Tibial nerve (tissue), 4 donors: ENCODE data around the gene TMEM198. TPM values are rescaled to one million over a fixed set of nuclear protein-coding genes. Genes with fewer than 3 reads are reported as not detected.

Experiments used
- DNase-seq, 2 donors: peaks; one replicate each; pipeline ENCODE4 v3.0.0-alpha.2; 2019; ENCODE audit warnings: low spot score in 2 of 2
- H3K27ac ChIP-seq, 4 donors: fragments of 200-600 bp; sonication (generic) in 3 of 4; one replicate each; pipeline ENCODE4 v1.5.1; 2017 to 2019; ENCODE audit warnings: mild to moderate bottlenecking in 1 of 4
- H3K27me3 ChIP-seq, 2 donors: fragments of 200-600 bp; sonication (generic) in 1 of 2; one replicate each; pipeline versions ENCODE4 v1.5.1 to v1.6.0; 2017 to 2019
- H3K36me3 ChIP-seq, 3 donors: fragments of 200-600 bp; sonication (generic); one replicate each; pipeline ENCODE4 v1.5.1; 2018 to 2019
- H3K4me1 ChIP-seq, 4 donors: fragments of 200-600 bp; sonication (generic) in 3 of 4; one replicate each; pipeline ENCODE4 v1.5.1; 2017 to 2019
- H3K4me3 ChIP-seq, 4 donors: fragments of 200-600 bp; sonication (generic) in 3 of 4; one replicate each; pipeline ENCODE4 v1.5.1; 2017 to 2019; ENCODE audit warnings: mild to moderate bottlenecking in 1 of 4, moderate library complexity in 1 of 4
- H3K9me3 ChIP-seq, 4 donors: fragments of 200-600 bp; sonication (generic) in 3 of 4; one replicate each; pipeline ENCODE4 v1.5.1; 2017 to 2019
- EP300 ChIP-seq, 2 donors: sonication (generic); formaldehyde crosslinking; IDR thresholded peaks; one replicate each; pipeline ENCODE4 v1.6.1; 2017; ENCODE audit warnings: antibody characterized with exemption in 2 of 2, mild to moderate bottlenecking in 1 of 2
- POLR2A ChIP-seq, 2 donors: fragments of 450-650 bp; IDR thresholded peaks; one replicate each; pipeline ENCODE4 v1.6.1; 2017; ENCODE audit warnings: antibody characterized with exemption in 2 of 2, mild to moderate bottlenecking in 2 of 2, moderate library complexity in 2 of 2
- WGBS, 2 donors: methylation state at CpG; one replicate each; pipeline ENCODE4 v1.1.5; 2018; 5-methylcytosine and 5-hydroxymethylcytosine counted together
- total RNA-seq, 4 donors: library from RNA; depleted of rRNA; stranded (reverse); fragments of >200 nt; gene quantifications; one replicate each; pipeline ENCODE4 v1.1.0, GENCODE V29; 2016
- TF ChIP-seq, protein P1 (sequence below), 5 experiments: fragments of 200-600 bp in 3 of 5; fragments of 450-650 bp in 2 of 5; sonication (generic) in 3 of 5; IDR thresholded peaks; one replicate each; pipeline ENCODE4 v1.5.1; 2016 to 2019; ENCODE audit warnings: antibody characterized with exemption in 5 of 5, mild to moderate bottlenecking in 3 of 5, moderate library complexity in 2 of 5

TMEM198 gene
- total RNA-seq, 4 donors from 2014 or later = 1.6 to 2.4 (median 1.9) TPM

GRCh38 chr2:219512524-219513216, 31.2 kb upstream of the TMEM198 start:
- Histone ChIP-seq H3K27me3 (peaks cover 0 to 82% of the 10 kb centered on the region in 2 donors), H3K4me3 (no peak overlapping the region), H3K9me3 (no peaks in the 10 kb centered on the region), H3K27ac (no peak overlapping the region), H3K36me3 (peaks cover 0 to 2% (median 0%) of the 10 kb centered on the region in 3 donors), H3K4me1 (peaks cover 0 to 64% (median 12%) of the 10 kb centered on the region in 4 donors)
- DNase-seq = no peak
- 26 to 28% methylated on average over 15 to 16 of the region's 16 CpGs for WGBS, 2 donors
- TF ChIP-seq, protein P1, sequence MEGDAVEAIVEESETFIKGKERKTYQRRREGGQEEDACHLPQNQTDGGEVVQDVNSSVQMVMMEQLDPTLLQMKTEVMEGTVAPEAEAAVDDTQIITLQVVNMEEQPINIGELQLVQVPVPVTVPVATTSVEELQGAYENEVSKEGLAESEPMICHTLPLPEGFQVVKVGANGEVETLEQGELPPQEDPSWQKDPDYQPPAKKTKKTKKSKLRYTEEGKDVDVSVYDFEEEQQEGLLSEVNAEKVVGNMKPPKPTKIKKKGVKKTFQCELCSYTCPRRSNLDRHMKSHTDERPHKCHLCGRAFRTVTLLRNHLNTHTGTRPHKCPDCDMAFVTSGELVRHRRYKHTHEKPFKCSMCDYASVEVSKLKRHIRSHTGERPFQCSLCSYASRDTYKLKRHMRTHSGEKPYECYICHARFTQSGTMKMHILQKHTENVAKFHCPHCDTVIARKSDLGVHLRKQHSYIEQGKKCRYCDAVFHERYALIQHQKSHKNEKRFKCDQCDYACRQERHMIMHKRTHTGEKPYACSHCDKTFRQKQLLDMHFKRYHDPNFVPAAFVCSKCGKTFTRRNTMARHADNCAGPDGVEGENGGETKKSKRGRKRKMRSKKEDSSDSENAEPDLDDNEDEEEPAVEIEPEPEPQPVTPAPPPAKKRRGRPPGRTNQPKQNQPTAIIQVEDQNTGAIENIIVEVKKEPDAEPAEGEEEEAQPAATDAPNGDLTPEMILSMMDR (IDR thresholded peaks at IDR 0.05) = no peak
- TF ChIP-seq EP300 (IDR thresholded peaks at IDR 0.05) = no peak
- no peak for TF ChIP-seq POLR2A (IDR thresholded peaks at IDR 0.05)

GRCh38 chr2:219513787-219514186, 30.0 kb upstream of the TMEM198 start:
- no peak for DNase-seq
- peaks cover 0 to 63% (median 12%) of the 10 kb centered on the region in 4 donors for H3K4me1 ChIP-seq
- no peaks in the 10 kb centered on the region for H3K9me3 ChIP-seq
- TF ChIP-seq, protein P1 (IDR thresholded peaks at IDR 0.05) = no peak
- TF ChIP-seq POLR2A (IDR thresholded peaks at IDR 0.05) = no peak
- TF ChIP-seq EP300 (IDR thresholded peaks at IDR 0.05) = no peak
- H3K4me3 ChIP-seq = no peak overlapping the region
- 11 to 21% methylated on average over 4 of the region's 4 CpGs for WGBS, 2 donors
- H3K27ac ChIP-seq = no peak overlapping the region
- peaks cover 0 to 75% of the 10 kb centered on the region in 2 donors for H3K27me3 ChIP-seq
- no peaks in the 10 kb centered on the region for H3K36me3 ChIP-seq

DNA sequence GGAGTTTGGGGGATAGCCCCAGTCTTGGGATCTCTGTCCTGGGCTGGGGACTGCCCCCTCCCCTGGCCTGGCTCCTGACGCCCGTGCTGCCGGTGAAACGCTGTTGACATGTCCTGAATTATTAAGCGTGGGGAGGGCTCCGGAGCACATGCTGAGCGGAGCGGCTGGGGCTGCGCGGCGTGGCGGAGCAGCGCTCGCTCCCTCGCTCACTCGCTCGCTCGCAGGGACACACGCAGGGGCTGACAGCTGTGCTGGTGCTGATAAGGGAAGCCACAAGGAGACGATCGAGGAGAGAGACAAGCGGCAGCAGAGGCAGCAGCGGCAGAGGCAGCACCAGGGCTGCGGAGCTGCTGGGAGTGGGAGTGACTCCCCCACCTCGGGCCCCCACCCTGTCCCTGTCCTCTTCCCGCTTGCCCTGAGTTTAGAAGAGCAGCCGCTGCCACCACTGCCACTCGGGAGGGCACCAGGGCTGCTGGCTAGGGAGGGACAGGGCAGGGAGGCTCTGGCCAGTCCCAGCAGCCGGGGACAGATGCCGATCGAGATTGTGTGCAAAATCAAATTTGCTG, 29.5 kb upstream of the TMEM198 start, which contains the start of gene ASIC4:
ASIC4 (plus strand) TSS at position 287 of the 566 bp plus-strand sequence; CDS start at position 530, 243 bp downstream.
- 7 to 16% methylated on average over 23 to 28 of the region's 31 CpGs for WGBS, 2 donors

GRCh38 chr2:219514836-219515235, 29.0 kb upstream of the TMEM198 start:
- TF ChIP-seq, protein P1 (IDR thresholded peaks at IDR 0.05) = no peak
- TF ChIP-seq POLR2A (IDR thresholded peaks at IDR 0.05) = no peak
- no peak for TF ChIP-seq EP300 (IDR thresholded peaks at IDR 0.05)
- Histone ChIP-seq H3K4me3 (no peak overlapping the region), H3K4me1 (peaks cover 0 to 53% (median 4%) of the 10 kb centered on the region in 4 donors), H3K36me3 (no peaks in the 10 kb centered on the region), H3K27ac (no peak overlapping the region), H3K9me3 (no peaks in the 10 kb centered on the region), H3K27me3 (peaks cover 0 to 73% of the 10 kb centered on the region in 2 donors)
- 96% methylated on average over 5 to 20 of the region's 21 CpGs for WGBS, 2 donors
- DNase-seq = no peak

More for the DNA sequence above, 29.5 kb upstream of the TMEM198 start, which contains the start of gene ASIC4:
- Histone ChIP-seq H3K4me3 (no peak within 1 kb of the TSS), H3K36me3 (no peaks in the 10 kb centered on the region), H3K4me1 (peaks cover 0 to 58% (median 9%) of the 10 kb centered on the region in 4 donors), H3K27me3 (peaks cover 0 to 71% of the 10 kb centered on the region in 2 donors), H3K9me3 (no peaks in the 10 kb centered on the region), H3K27ac (no peak within 1 kb of the TSS)
- no peak for DNase-seq
- TF ChIP-seq EP300 (IDR thresholded peaks at IDR 0.05) (no peak), POLR2A (IDR thresholded peaks at IDR 0.05) (no peak)
- TF ChIP-seq, protein P1 (IDR thresholded peaks at IDR 0.05) = no peak
